ENCODE measurements around the gene C17orf114.

C17orf114 gene

GRCh38 chr17:4769628-4770027, 32.5 kb downstream of the C17orf114 start:
- H3K9me3 ChIP-seq (ENCODE audit: low read depth): no peaks in the 10 kb centered on the region
- no peaks in the 10 kb centered on the region for H3K36me3 ChIP-seq (replicated peaks; ENCODE audit: insufficient read depth, low read depth)
- 89% methylated on average over 2 of the region's 2 CpGs for WGBS (ENCODE audit: low lambda C conversion rate, missing lambda C conversion rate)
- no peaks in the 10 kb centered on the region for H3K9me2 ChIP-seq (replicated peaks; ENCODE audit: insufficient read depth)
- no peak for TF ChIP-seq CTCF (IDR thresholded peaks at IDR 0.05; ENCODE audit: poor library complexity)
- no peak for TF ChIP-seq EZH2 (IDR thresholded peaks at IDR 0.05; ENCODE audit: borderline replicate concordance)
- TF ChIP-seq EZH2phosphoT487 (IDR thresholded peaks at IDR 0.05; ENCODE audit: low read depth, severe bottlenecking, unreplicated experiment): no peak
- no peak overlapping the region for H2AFZ ChIP-seq
- H3K4me1 ChIP-seq (ENCODE audit: insufficient read depth): peaks cover 9% of the 10 kb centered on the region
- peak overlapping the region; percentile 66 for H3K27ac ChIP-seq
- no peak for DNase-seq (ENCODE audit: low spot score)
- no peak overlapping the region for H3K4me2 ChIP-seq
- no peaks in the 10 kb centered on the region for H3K79me2 ChIP-seq
- H3K27me3 ChIP-seq: no peaks in the 10 kb centered on the region
- no peaks in the 10 kb centered on the region for H4K20me1 ChIP-seq (ENCODE audit: insufficient read depth, poor library complexity, severe bottlenecking)
- no peak overlapping the region for H3K4me3 ChIP-seq

GRCh38 chr17:4768298-4768697, 33.8 kb downstream of the C17orf114 start:
- 86% methylated on average over 6 of the region's 6 CpGs for WGBS (ENCODE audit: low lambda C conversion rate, missing lambda C conversion rate)

GRCh38 chr17:4766723-4767122, 35.4 kb downstream of the C17orf114 start:
- Histone ChIP-seq H3K4me3 (no peak overlapping the region), H2AFZ (no peak overlapping the region), H3K9me2 (replicated peaks; ENCODE audit: insufficient read depth) (no peaks in the 10 kb centered on the region), H3K4me2 (no peak overlapping the region), H3K9me3 (ENCODE audit: low read depth) (no peaks in the 10 kb centered on the region), H3K4me1 (ENCODE audit: insufficient read depth) (peaks cover 3% of the 10 kb centered on the region), H3K27me3 (no peaks in the 10 kb centered on the region), H3K79me2 (no peaks in the 10 kb centered on the region), H3K27ac (no peak overlapping the region), H4K20me1 (ENCODE audit: insufficient read depth, poor library complexity, severe bottlenecking) (no peaks in the 10 kb centered on the region), H3K36me3 (replicated peaks; ENCODE audit: insufficient read depth, low read depth) (no peaks in the 10 kb centered on the region)
- DNase-seq (ENCODE audit: low spot score): no peak
- TF ChIP-seq CTCF (IDR thresholded peaks at IDR 0.05; ENCODE audit: poor library complexity) (no peak), EZH2phosphoT487 (IDR thresholded peaks at IDR 0.05; ENCODE audit: low read depth, severe bottlenecking, unreplicated experiment) (no peak), EZH2 (IDR thresholded peaks at IDR 0.05; ENCODE audit: borderline replicate concordance) (no peak)
- 97% methylated on average over 9 of the region's 9 CpGs for WGBS (ENCODE audit: low lambda C conversion rate, missing lambda C conversion rate)

More at GRCh38 chr17:4768298-4768697, 33.8 kb downstream of the C17orf114 start:
- H3K4me3 ChIP-seq: no peak overlapping the region
- DNase-seq (ENCODE audit: low spot score): no peak
- no peaks in the 10 kb centered on the region for H3K9me2 ChIP-seq (replicated peaks; ENCODE audit: insufficient read depth)
- TF ChIP-seq CTCF (IDR thresholded peaks at IDR 0.05; ENCODE audit: poor library complexity) (no peak), EZH2phosphoT487 (IDR thresholded peaks at IDR 0.05; ENCODE audit: low read depth, severe bottlenecking, unreplicated experiment) (no peak), EZH2 (IDR thresholded peaks at IDR 0.05; ENCODE audit: borderline replicate concordance) (no peak)
- no peaks in the 10 kb centered on the region for H3K9me3 ChIP-seq (ENCODE audit: low read depth)
- peaks cover 9% of the 10 kb centered on the region for H3K4me1 ChIP-seq (ENCODE audit: insufficient read depth)
- H4K20me1 ChIP-seq (ENCODE audit: insufficient read depth, poor library complexity, severe bottlenecking): no peaks in the 10 kb centered on the region
- H3K79me2 ChIP-seq: no peaks in the 10 kb centered on the region
- no peak overlapping the region for H3K27ac ChIP-seq
- no peaks in the 10 kb centered on the region for H3K27me3 ChIP-seq
- no peak overlapping the region for H2AFZ ChIP-seq
- no peaks in the 10 kb centered on the region for H3K36me3 ChIP-seq (replicated peaks; ENCODE audit: insufficient read depth, low read depth)
- H3K4me2 ChIP-seq: no peak overlapping the region

GRCh38 chr17:4766201-4766600, 35.9 kb downstream of the C17orf114 start:
- H4K20me1 ChIP-seq (ENCODE audit: insufficient read depth, poor library complexity, severe bottlenecking): no peaks in the 10 kb centered on the region
- no peak overlapping the region for H3K27ac ChIP-seq
- H3K27me3 ChIP-seq: no peaks in the 10 kb centered on the region
- peaks cover 3% of the 10 kb centered on the region for H3K4me1 ChIP-seq (ENCODE audit: insufficient read depth)
- no peak overlapping the region for H3K4me3 ChIP-seq
- 93% methylated on average over 3 of the region's 3 CpGs for WGBS (ENCODE audit: low lambda C conversion rate, missing lambda C conversion rate)
- DNase-seq (ENCODE audit: low spot score): no peak
- H3K79me2 ChIP-seq: no peaks in the 10 kb centered on the region
- H3K9me3 ChIP-seq (ENCODE audit: low read depth): no peaks in the 10 kb centered on the region
- H3K4me2 ChIP-seq: no peak overlapping the region
- no peaks in the 10 kb centered on the region for H3K36me3 ChIP-seq (replicated peaks; ENCODE audit: insufficient read depth, low read depth)
- H3K9me2 ChIP-seq (replicated peaks; ENCODE audit: insufficient read depth): no peaks in the 10 kb centered on the region
- TF ChIP-seq CTCF (IDR thresholded peaks at IDR 0.05; ENCODE audit: poor library complexity): no peak
- TF ChIP-seq EZH2phosphoT487 (IDR thresholded peaks at IDR 0.05; ENCODE audit: low read depth, severe bottlenecking, unreplicated experiment): no peak
- TF ChIP-seq EZH2 (IDR thresholded peaks at IDR 0.05; ENCODE audit: borderline replicate concordance): no peak
- H2AFZ ChIP-seq: no peak overlapping the region
